Osteocyte (in vitro differentiated cells): ENCODE measurements around the gene STX18. TPM values are rescaled to one million over a fixed set of nuclear protein-coding genes. Genes with fewer than 3 reads are reported as not detected.
"Not testable (repeated sequence)": the region's sequence is repeated elsewhere in the genome, so short reads cannot be mapped to it uniquely, and the experiment has no call there.

ENCODE experiments used
- DNase-seq: peaks from one replicate; pipeline ENCODE4 v3.0.0; 2021; ENCODE audit warnings: mixed read lengths; ENCODE audit not compliant: unreplicated experiment; ENCODE audit errors: extremely low spot score
- H3K27ac Mint-ChIP-seq: one replicate; pipeline ENCODE4 v1.8.0; 2021; ENCODE audit warnings: mild to moderate bottlenecking, mixed read lengths; ENCODE audit not compliant: unreplicated experiment
- H3K27me3 Mint-ChIP-seq: one replicate; pipeline ENCODE4 v1.8.0; 2021; ENCODE audit warnings: mixed read lengths; ENCODE audit not compliant: unreplicated experiment
- H3K36me3 Mint-ChIP-seq: one replicate; pipeline ENCODE4 v1.8.0; 2021; ENCODE audit warnings: mixed read lengths; ENCODE audit not compliant: unreplicated experiment
- H3K4me1 Mint-ChIP-seq: one replicate; pipeline ENCODE4 v1.8.0; 2021; ENCODE audit warnings: mixed read lengths; ENCODE audit not compliant: unreplicated experiment
- H3K4me3 Mint-ChIP-seq: one replicate; pipeline ENCODE4 v1.8.0; 2021; ENCODE audit warnings: mild to moderate bottlenecking, moderate library complexity, mixed read lengths; ENCODE audit not compliant: unreplicated experiment
- H3K9me3 Mint-ChIP-seq: one replicate; pipeline ENCODE4 v1.8.0; 2021; ENCODE audit warnings: mixed read lengths; ENCODE audit not compliant: unreplicated experiment
- CTCF ChIP-seq: fragments of 200-600 bp; sonication (generic); IDR thresholded peaks from 2 replicates; pipeline ENCODE4 v1.5.0; 2021; ENCODE audit warnings: antibody characterized with exemption, mild to moderate bottlenecking, moderate library complexity
- total RNA-seq: library from RNA; stranded (reverse); gene quantifications from 2 replicates; pipeline ENCODE4 v1.2.1, GENCODE V29; 2021

Gene STX18
- total RNA-seq, 1 donor from 2014 or later: 26.7 TPM

- Mint-ChIP-seq H3K4me1 (peaks cover 9% of the 10 kb centered on the region), H3K36me3 (peaks cover 29% of the 10 kb centered on the region), H3K27ac (no peak overlapping the region), H3K4me3 (no peak overlapping the region), H3K9me3 (no peaks in the 10 kb centered on the region), H3K27me3 (no peaks in the 10 kb centered on the region)
- peak; percentile 75 for DNase-seq
- TF ChIP-seq CTCF: no peak
Observed at GRCh38 chr4:4422856-4423499, 118.9 kb downstream of the STX18 start.

- H3K27me3 Mint-ChIP-seq, H3K4me1 Mint-ChIP-seq, H3K9me3 Mint-ChIP-seq, H3K4me3 Mint-ChIP-seq, H3K27ac Mint-ChIP-seq: not testable (repeated sequence)
- DNase-seq: peak; percentile 49
- peaks cover 30% of the 10 kb centered on the region for H3K36me3 Mint-ChIP-seq
Observed at GRCh38 chr4:4422117-4422516, 119.7 kb downstream of the STX18 start.

GRCh38 chr4:4421356-4421755, 120.5 kb downstream of the STX18 start:
- TF ChIP-seq CTCF: no peak
- Mint-ChIP-seq H3K4me1 (no peaks in the 10 kb centered on the region), H3K4me3 (no peak overlapping the region), H3K27ac (no peak overlapping the region), H3K36me3 (peaks cover 27% of the 10 kb centered on the region), H3K9me3 (no peaks in the 10 kb centered on the region), H3K27me3 (no peaks in the 10 kb centered on the region)
- peak; percentile 69 for DNase-seq

- DNase-seq: peak; percentile 74
- Mint-ChIP-seq H3K4me1 (no peaks in the 10 kb centered on the region), H3K27ac (no peak overlapping the region), H3K27me3 (no peaks in the 10 kb centered on the region), H3K9me3 (no peaks in the 10 kb centered on the region), H3K4me3 (no peak overlapping the region), H3K36me3 (peaks cover 29% of the 10 kb centered on the region)
- TF ChIP-seq CTCF: no peak
Observed at GRCh38 chr4:4420421-4420820, 121.4 kb downstream of the STX18 start.

GRCh38 chr4:4419896-4420295, 122.0 kb downstream of the STX18 start:
- H3K9me3 Mint-ChIP-seq: no peaks in the 10 kb centered on the region
- no peak overlapping the region for H3K27ac Mint-ChIP-seq
- H3K36me3 Mint-ChIP-seq: peaks cover 29% of the 10 kb centered on the region
- H3K4me1 Mint-ChIP-seq: no peaks in the 10 kb centered on the region
- no peaks in the 10 kb centered on the region for H3K27me3 Mint-ChIP-seq
- H3K4me3 Mint-ChIP-seq: no peak overlapping the region
- DNase-seq: no peak
- TF ChIP-seq CTCF: no peak
